Measurements from ENCODE around the gene PALLD. TPM values are rescaled to one million over a fixed set of nuclear protein-coding genes. Genes with fewer than 3 reads are reported as not detected.
A peak's percentile ranks its signal among the peaks of the same experiment; 100 is the strongest.

Gene PALLD
- total RNA-seq, 1 donor from 2014 or later, result 69.2 TPM

- H3K36me3 ChIP-seq (ENCODE audit: control insufficient read depth, insufficient read depth, low read length), result no peaks in the 10 kb centered on the region
- DNase-seq (ENCODE audit: low read depth), result peak; percentile 56
- no peak for TF ChIP-seq CTCF (IDR thresholded peaks at IDR 0.05; ENCODE audit: insufficient read depth, low read length, severe bottlenecking)
- no peaks in the 10 kb centered on the region for H3K27me3 ChIP-seq (ENCODE audit: control insufficient read depth, insufficient read depth, low read length)
- no peak overlapping the region for H3K4me3 ChIP-seq (ENCODE audit: low read depth, low read length)
- FAIRE-seq, result no peak
Measured at GRCh38 chr4:168584321-168584771, 87.5 kb downstream of the PALLD start.

- no peaks in the 10 kb centered on the region for H3K36me3 ChIP-seq (ENCODE audit: control insufficient read depth, insufficient read depth, low read length)
- H3K27me3 ChIP-seq (ENCODE audit: control insufficient read depth, insufficient read depth, low read length), result no peaks in the 10 kb centered on the region
- no peak overlapping the region for H3K4me3 ChIP-seq (ENCODE audit: low read depth, low read length)
- TF ChIP-seq CTCF (IDR thresholded peaks at IDR 0.05; ENCODE audit: insufficient read depth, low read length, severe bottlenecking), result peak; percentile 79
- DNase-seq (ENCODE audit: low read depth) (peak; percentile 69), FAIRE-seq (no peak)
Measured at GRCh38 chr4:168585168-168586091, 88.6 kb downstream of the PALLD start.

DNA sequence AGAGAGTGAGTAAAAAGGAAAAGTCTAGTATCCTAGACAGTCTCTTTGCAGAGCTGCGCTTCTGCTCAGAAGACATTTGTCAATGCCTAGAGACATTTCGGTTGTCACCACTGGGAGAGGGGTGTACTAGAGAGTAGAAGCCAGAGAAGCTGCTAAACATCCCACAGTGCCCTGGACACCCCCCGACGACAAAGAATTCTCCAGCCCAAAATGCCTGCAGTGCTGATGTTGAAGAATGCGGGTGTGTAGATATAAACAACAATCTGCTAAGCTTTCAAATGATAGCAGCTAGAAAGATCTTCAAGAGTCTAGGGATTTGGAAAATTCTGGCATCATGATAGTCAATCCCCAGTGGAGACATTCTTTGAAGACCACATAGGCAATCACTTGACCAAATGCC is 90.1 kb downstream of the PALLD start:
- TF ChIP-seq CTCF (IDR thresholded peaks at IDR 0.05; ENCODE audit: insufficient read depth, low read length, severe bottlenecking), result no peak
- DNase-seq (ENCODE audit: low read depth) (no peak), FAIRE-seq (no peak)
- Histone ChIP-seq H3K36me3 (ENCODE audit: control insufficient read depth, insufficient read depth, low read length) (no peaks in the 10 kb centered on the region), H3K27me3 (ENCODE audit: control insufficient read depth, insufficient read depth, low read length) (no peaks in the 10 kb centered on the region), H3K4me3 (ENCODE audit: low read depth, low read length) (no peak overlapping the region)

- DNase-seq (ENCODE audit: low read depth) (peak; percentile 90), FAIRE-seq (peak; percentile 93)
- no peak overlapping the region for H3K4me3 ChIP-seq (ENCODE audit: low read depth, low read length)
Measured at GRCh38 chr4:168587411-168588125, 90.7 kb downstream of the PALLD start.

GRCh38 chr4:168588916-168589531 is 92.2 kb downstream of the PALLD start:
- DNase-seq (ENCODE audit: low read depth) (peak; percentile 100), FAIRE-seq (peak; percentile 91)
- TF ChIP-seq CTCF (IDR thresholded peaks at IDR 0.05; ENCODE audit: insufficient read depth, low read length, severe bottlenecking), result no peak
- Histone ChIP-seq H3K36me3 (ENCODE audit: control insufficient read depth, insufficient read depth, low read length) (no peaks in the 10 kb centered on the region), H3K27me3 (ENCODE audit: control insufficient read depth, insufficient read depth, low read length) (no peaks in the 10 kb centered on the region), H3K4me3 (ENCODE audit: low read depth, low read length) (no peak overlapping the region)

More at GRCh38 chr4:168587411-168588125, 90.7 kb downstream of the PALLD start:
- no peaks in the 10 kb centered on the region for H3K36me3 ChIP-seq (ENCODE audit: control insufficient read depth, insufficient read depth, low read length)
- TF ChIP-seq CTCF (IDR thresholded peaks at IDR 0.05; ENCODE audit: insufficient read depth, low read length, severe bottlenecking), result no peak
- H3K27me3 ChIP-seq (ENCODE audit: control insufficient read depth, insufficient read depth, low read length), result no peaks in the 10 kb centered on the region
